NCI-H2081 treated with DMSO at 0.1 percent for 48 hours (cell line): ENCODE measurements around the gene SMCR8.
A peak's percentile ranks its signal among the peaks of the same experiment; 100 is the strongest.
"Not testable (repeated sequence)": the region's sequence is repeated elsewhere in the genome, so short reads cannot be mapped to it uniquely, and the experiment has no call there.

Source experiments
- DNase-seq: peaks from one replicate; lab custom pipeline; 2025; lab: John Stamatoyannopoulos, UW

The SMCR8 gene

GRCh38 chr17:18361837-18362697, 47.0 kb downstream of the SMCR8 start:
- DNase-seq, result no peak

- no peak for DNase-seq
These were observed 47.6 kb downstream of the SMCR8 start for GRCh38 chr17:18362698-18363100.

- DNase-seq, result peak; percentile 33
These were observed 48.3 kb downstream of the SMCR8 start, which contains the start of gene SHMT1 for GRCh38 chr17:18363101-18364049. SHMT1 (minus strand) TSS chr17:18363550; CDS start chr17:18355981, 7,569 bp downstream.

GRCh38 chr17:18364166-18364565, 49.1 kb downstream of the SMCR8 start:
- no peak for DNase-seq

GRCh38 chr17:18368946-18369345, 53.9 kb downstream of the SMCR8 start:
- no peak for DNase-seq

GRCh38 chr17:18370761-18371160, 55.7 kb downstream of the SMCR8 start:
- no peak for DNase-seq

GRCh38 chr17:18371455-18371854, 56.4 kb downstream of the SMCR8 start:
- DNase-seq, result no peak

- DNase-seq, result not testable (repeated sequence)
These were observed 58.1 kb downstream of the SMCR8 start for GRCh38 chr17:18373181-18373580.

- DNase-seq, result no peak
These were observed 59.1 kb downstream of the SMCR8 start for GRCh38 chr17:18374216-18374615.
